ENCODE data around the gene DST. TPM values are rescaled to one million over a fixed set of nuclear protein-coding genes. Genes with fewer than 3 reads are reported as not detected.

Gene DST
- total RNA-seq, 2 donors from 2014 or later = 101 to 113 TPM

GRCh38 chr6:56450376-56450775 is 192.3 kb downstream of the DST start:
- H3K4me3 ChIP-seq (ENCODE audit: low read length) = no peak overlapping the region
- peaks cover 4% of the 10 kb centered on the region for H3K36me3 Mint-ChIP-seq (ENCODE audit: low read depth)
- no peaks in the 10 kb centered on the region for H3K4me1 ChIP-seq (ENCODE audit: control insufficient read depth, insufficient read depth, low read length)
- H3K4me1 Mint-ChIP-seq = no peaks in the 10 kb centered on the region
- DNase-seq = no peak
- H3K9me3 Mint-ChIP-seq = no peaks in the 10 kb centered on the region
- H3K4me3 Mint-ChIP-seq = no peak overlapping the region
- 97 to 100% methylated on average over 3 of the region's 3 CpGs for WGBS, 2 experiments (ENCODE audit: insufficient coverage in 1 of 2, insufficient read length in 1 of 2)
- no peak for TF ChIP-seq CTCF (conservative IDR thresholded peaks at IDR 0.05)
- no peaks in the 10 kb centered on the region for H3K27me3 Mint-ChIP-seq (ENCODE audit: insufficient read depth)
- no peak overlapping the region for H3K9ac ChIP-seq (ENCODE audit: extremely low read depth, low read length, poor library complexity, severe bottlenecking)
- no peak overlapping the region for H3K27ac ChIP-seq (ENCODE audit: low read depth, low read length)
- H3K27ac Mint-ChIP-seq = no peak overlapping the region
- no peaks in the 10 kb centered on the region for H3K36me3 ChIP-seq (ENCODE audit: control insufficient read depth, insufficient read depth, low read length)
- H3K27me3 ChIP-seq (ENCODE audit: control insufficient read depth, insufficient read depth, low read length, poor library complexity, severe bottlenecking) = no peaks in the 10 kb centered on the region
- H3K9me3 ChIP-seq (ENCODE audit: control insufficient read depth, low read length) = no peaks in the 10 kb centered on the region

GRCh38 chr6:56448046-56448445 is 194.6 kb downstream of the DST start:
- H3K4me1 ChIP-seq (ENCODE audit: control insufficient read depth, insufficient read depth, low read length) = no peaks in the 10 kb centered on the region
- no peak for DNase-seq
- H3K36me3 Mint-ChIP-seq (ENCODE audit: low read depth) = no peaks in the 10 kb centered on the region
- no peaks in the 10 kb centered on the region for H3K9me3 ChIP-seq (ENCODE audit: control insufficient read depth, low read length)
- TF ChIP-seq CTCF (conservative IDR thresholded peaks at IDR 0.05) = no peak
- no peak overlapping the region for H3K27ac Mint-ChIP-seq
- no peak overlapping the region for H3K4me3 ChIP-seq (ENCODE audit: low read length)
- H3K27me3 Mint-ChIP-seq (ENCODE audit: insufficient read depth) = no peaks in the 10 kb centered on the region
- peaks cover 6% of the 10 kb centered on the region for H3K27me3 ChIP-seq (ENCODE audit: control insufficient read depth, insufficient read depth, low read length, poor library complexity, severe bottlenecking)
- no peaks in the 10 kb centered on the region for H3K36me3 ChIP-seq (ENCODE audit: control insufficient read depth, insufficient read depth, low read length)
- H3K4me1 Mint-ChIP-seq = no peaks in the 10 kb centered on the region
- WGBS, 2 experiments (ENCODE audit: insufficient coverage in 1 of 2, insufficient read length in 1 of 2) = 100% methylated on average over 1 of the region's 1 CpG; no CpG with 5 or more reads in 1 of the 2 experiments
- no peak overlapping the region for H3K27ac ChIP-seq (ENCODE audit: low read depth, low read length)
- no peak overlapping the region for H3K9ac ChIP-seq (ENCODE audit: extremely low read depth, low read length, poor library complexity, severe bottlenecking)
- no peak overlapping the region for H3K4me3 Mint-ChIP-seq
- no peaks in the 10 kb centered on the region for H3K9me3 Mint-ChIP-seq

GRCh38 chr6:56445818-56446217 is 196.9 kb downstream of the DST start:
- TF ChIP-seq CTCF (conservative IDR thresholded peaks at IDR 0.05) = no peak
- 93 to 97% methylated on average over 8 of the region's 8 CpGs for WGBS, 2 experiments (ENCODE audit: insufficient coverage in 1 of 2, insufficient read length in 1 of 2)
- Histone ChIP-seq H3K9me3 (ENCODE audit: control insufficient read depth, low read length) (no peaks in the 10 kb centered on the region), H3K4me1 (ENCODE audit: control insufficient read depth, insufficient read depth, low read length) (no peaks in the 10 kb centered on the region), H3K27ac (ENCODE audit: low read depth, low read length) (no peak overlapping the region), H3K27me3 (ENCODE audit: control insufficient read depth, insufficient read depth, low read length, poor library complexity, severe bottlenecking) (peaks cover 13% of the 10 kb centered on the region), H3K4me3 (ENCODE audit: low read length) (no peak overlapping the region), H3K9ac (ENCODE audit: extremely low read depth, low read length, poor library complexity, severe bottlenecking) (no peak overlapping the region), H3K36me3 (ENCODE audit: control insufficient read depth, insufficient read depth, low read length) (no peaks in the 10 kb centered on the region)
- Mint-ChIP-seq H3K36me3 (ENCODE audit: low read depth) (no peaks in the 10 kb centered on the region), H3K4me1 (peaks cover 6% of the 10 kb centered on the region), H3K9me3 (no peaks in the 10 kb centered on the region), H3K27me3 (ENCODE audit: insufficient read depth) (no peaks in the 10 kb centered on the region), H3K27ac (no peak overlapping the region), H3K4me3 (no peak overlapping the region)
- no peak for DNase-seq

Data from endodermal cell (in vitro differentiated cells).